ENCODE data around the gene RYR2.

Gene RYR2

DNA sequence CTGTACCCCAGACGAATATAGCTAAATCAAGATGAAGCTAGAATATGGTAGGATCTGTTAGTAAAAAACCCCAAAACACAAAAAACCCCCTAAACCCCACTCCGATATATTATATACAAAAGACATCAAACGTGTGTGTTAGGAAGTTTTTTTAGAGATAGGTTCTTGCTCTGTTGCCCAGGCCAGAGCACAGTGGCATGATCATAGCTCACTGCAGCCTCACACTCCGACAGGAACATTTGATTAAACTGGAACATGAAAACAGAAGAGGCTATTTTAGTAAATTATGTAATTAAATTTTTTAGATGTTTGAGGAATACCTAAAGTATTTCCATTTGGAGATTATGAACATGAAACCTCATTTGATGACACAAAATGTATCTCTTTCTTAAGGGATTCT, 8.2 kb upstream of the RYR2 start:
- Histone ChIP-seq H2AFZ (ENCODE audit: low read depth, low read length) (no peak overlapping the region), H3K9ac (ENCODE audit: low read length) (no peak overlapping the region), H4K20me1 (ENCODE audit: insufficient read depth, low read length) (no peaks in the 10 kb centered on the region), H3K4me3 (ENCODE audit: low read length) (no peak overlapping the region), H3K27me3 (ENCODE audit: low read depth, low read length) (peaks cover 35% of the 10 kb centered on the region), H3K36me3 (replicated peaks; ENCODE audit: low read depth, low read length) (no peaks in the 10 kb centered on the region), H3K79me2 (ENCODE audit: low read length) (no peaks in the 10 kb centered on the region), H3K4me2 (ENCODE audit: low read length) (no peak overlapping the region), H3K27ac (ENCODE audit: low read length) (no peak overlapping the region), H3K4me1 (ENCODE audit: low read length) (peaks cover 12% of the 10 kb centered on the region), H3K9me3 (ENCODE audit: insufficient read depth, low read length) (no peaks in the 10 kb centered on the region)
- TF ChIP-seq, protein P1, sequence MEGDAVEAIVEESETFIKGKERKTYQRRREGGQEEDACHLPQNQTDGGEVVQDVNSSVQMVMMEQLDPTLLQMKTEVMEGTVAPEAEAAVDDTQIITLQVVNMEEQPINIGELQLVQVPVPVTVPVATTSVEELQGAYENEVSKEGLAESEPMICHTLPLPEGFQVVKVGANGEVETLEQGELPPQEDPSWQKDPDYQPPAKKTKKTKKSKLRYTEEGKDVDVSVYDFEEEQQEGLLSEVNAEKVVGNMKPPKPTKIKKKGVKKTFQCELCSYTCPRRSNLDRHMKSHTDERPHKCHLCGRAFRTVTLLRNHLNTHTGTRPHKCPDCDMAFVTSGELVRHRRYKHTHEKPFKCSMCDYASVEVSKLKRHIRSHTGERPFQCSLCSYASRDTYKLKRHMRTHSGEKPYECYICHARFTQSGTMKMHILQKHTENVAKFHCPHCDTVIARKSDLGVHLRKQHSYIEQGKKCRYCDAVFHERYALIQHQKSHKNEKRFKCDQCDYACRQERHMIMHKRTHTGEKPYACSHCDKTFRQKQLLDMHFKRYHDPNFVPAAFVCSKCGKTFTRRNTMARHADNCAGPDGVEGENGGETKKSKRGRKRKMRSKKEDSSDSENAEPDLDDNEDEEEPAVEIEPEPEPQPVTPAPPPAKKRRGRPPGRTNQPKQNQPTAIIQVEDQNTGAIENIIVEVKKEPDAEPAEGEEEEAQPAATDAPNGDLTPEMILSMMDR (IDR thresholded peaks at IDR 0.05; ENCODE audit: low read depth, low read length), result no peak
- no peak for TF ChIP-seq EZH2phosphoT487 (IDR thresholded peaks at IDR 0.05; ENCODE audit: low read depth)

DNA sequence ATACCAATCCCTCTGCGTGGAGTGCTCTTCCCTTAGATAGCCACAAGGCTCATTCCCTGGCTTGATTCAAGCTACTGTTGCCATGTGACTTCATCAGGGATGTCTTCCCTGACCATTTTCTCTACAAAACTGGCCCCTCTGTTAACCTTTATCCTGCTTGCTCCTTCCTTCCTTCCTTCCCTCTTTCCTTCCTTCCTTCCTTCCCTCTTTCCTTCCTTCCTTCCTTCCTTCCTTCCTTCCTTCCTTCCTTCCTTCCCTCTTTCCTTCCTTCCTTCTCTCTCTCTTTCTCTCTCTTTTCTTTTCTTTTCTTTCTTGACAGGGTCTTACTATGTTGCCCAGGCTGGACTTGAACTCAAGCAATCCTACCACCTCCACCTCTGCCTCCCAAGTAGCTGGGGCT, 6.2 kb upstream of the RYR2 start:
- H3K9ac ChIP-seq (ENCODE audit: low read length), result no peak overlapping the region
- H3K4me1 ChIP-seq (ENCODE audit: low read length), result peaks cover 12% of the 10 kb centered on the region
- H3K4me2 ChIP-seq (ENCODE audit: low read length), result no peak overlapping the region

DNA sequence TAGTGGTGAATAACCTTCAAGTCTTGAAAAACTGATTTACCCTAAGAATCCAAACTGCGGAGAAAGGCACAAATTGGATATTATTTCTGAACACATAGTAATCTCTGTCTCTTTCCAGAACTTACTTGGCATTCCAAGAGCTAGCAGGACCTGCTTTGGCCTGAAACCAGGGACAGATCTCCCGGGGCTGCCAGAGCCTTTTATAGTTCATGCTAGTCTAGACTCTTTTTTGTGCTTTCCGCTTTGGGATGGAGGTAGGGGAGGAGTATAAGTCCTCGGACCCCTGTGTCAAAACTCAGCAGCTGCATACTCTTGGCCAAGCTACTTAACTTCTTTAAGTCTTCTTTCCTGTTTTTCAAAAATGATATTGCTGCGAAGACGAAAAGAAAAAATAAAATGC, 3.8 kb upstream of the RYR2 start:
- Histone ChIP-seq H3K27ac (ENCODE audit: low read length) (no peak overlapping the region), H3K27me3 (ENCODE audit: low read depth, low read length) (peaks cover 19% of the 10 kb centered on the region), H3K4me3 (ENCODE audit: low read length) (no peak overlapping the region), H3K9ac (ENCODE audit: low read length) (no peak overlapping the region), H4K20me1 (ENCODE audit: insufficient read depth, low read length) (no peaks in the 10 kb centered on the region), H3K79me2 (ENCODE audit: low read length) (no peaks in the 10 kb centered on the region), H2AFZ (ENCODE audit: low read depth, low read length) (no peak overlapping the region), H3K4me2 (ENCODE audit: low read length) (no peak overlapping the region), H3K9me3 (ENCODE audit: insufficient read depth, low read length) (no peaks in the 10 kb centered on the region), H3K4me1 (ENCODE audit: low read length) (no peaks in the 10 kb centered on the region), H3K36me3 (replicated peaks; ENCODE audit: low read depth, low read length) (no peaks in the 10 kb centered on the region)
- no peak for TF ChIP-seq EZH2phosphoT487 (IDR thresholded peaks at IDR 0.05; ENCODE audit: low read depth)
- TF ChIP-seq, protein P1 (IDR thresholded peaks at IDR 0.05; ENCODE audit: low read depth, low read length), result no peak

More for the DNA sequence above, 6.2 kb upstream of the RYR2 start:
- no peak for TF ChIP-seq EZH2phosphoT487 (IDR thresholded peaks at IDR 0.05; ENCODE audit: low read depth)
- TF ChIP-seq, protein P1 (IDR thresholded peaks at IDR 0.05; ENCODE audit: low read depth, low read length), result no peak
- no peak overlapping the region for H3K4me3 ChIP-seq (ENCODE audit: low read length)
- no peak overlapping the region for H2AFZ ChIP-seq (ENCODE audit: low read depth, low read length)
- H3K27ac ChIP-seq (ENCODE audit: low read length), result no peak overlapping the region
- no peaks in the 10 kb centered on the region for H3K79me2 ChIP-seq (ENCODE audit: low read length)
- H3K27me3 ChIP-seq (ENCODE audit: low read depth, low read length), result peaks cover 39% of the 10 kb centered on the region
- H4K20me1 ChIP-seq (ENCODE audit: insufficient read depth, low read length), result no peaks in the 10 kb centered on the region
- no peaks in the 10 kb centered on the region for H3K36me3 ChIP-seq (replicated peaks; ENCODE audit: low read depth, low read length)
- no peaks in the 10 kb centered on the region for H3K9me3 ChIP-seq (ENCODE audit: insufficient read depth, low read length)

DNA sequence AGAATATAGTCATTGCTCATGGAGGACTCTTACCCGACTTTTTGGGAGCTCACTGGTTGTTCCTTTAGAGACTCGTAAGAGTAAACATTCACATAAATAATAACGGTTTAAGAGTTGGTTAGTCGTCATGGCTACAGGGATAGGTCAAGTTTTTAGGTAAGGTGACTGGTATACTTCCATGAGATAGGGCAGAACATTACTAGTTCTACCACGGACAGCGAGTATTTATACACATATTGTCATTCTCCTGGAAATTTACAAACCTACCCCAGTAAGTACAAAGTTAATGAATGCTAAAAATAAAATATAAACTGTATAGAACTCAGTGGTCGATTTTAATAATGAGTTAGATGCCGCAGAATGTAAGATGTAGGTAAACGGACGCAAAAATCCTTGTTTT, 1.2 kb upstream of the RYR2 start:
- Histone ChIP-seq H3K27me3 (ENCODE audit: low read depth, low read length) (peaks cover 7% of the 10 kb centered on the region; the same call in 1 of the 2 replicates), H3K79me2 (ENCODE audit: low read length) (no peaks in the 10 kb centered on the region), H3K27ac (ENCODE audit: low read length) (no peak overlapping the region), H3K9me3 (ENCODE audit: insufficient read depth, low read length) (no peaks in the 10 kb centered on the region), H3K4me2 (ENCODE audit: low read length) (no peak overlapping the region), H4K20me1 (ENCODE audit: insufficient read depth, low read length) (no peaks in the 10 kb centered on the region), H3K4me3 (ENCODE audit: low read length) (no peak overlapping the region), H3K9ac (ENCODE audit: low read length) (no peak overlapping the region), H3K4me1 (ENCODE audit: low read length) (no peaks in the 10 kb centered on the region), H3K36me3 (replicated peaks; ENCODE audit: low read depth, low read length) (no peaks in the 10 kb centered on the region), H2AFZ (ENCODE audit: low read depth, low read length) (no peak overlapping the region)
- no peak for TF ChIP-seq EZH2phosphoT487 (IDR thresholded peaks at IDR 0.05; ENCODE audit: low read depth)
- TF ChIP-seq, protein P1 (IDR thresholded peaks at IDR 0.05; ENCODE audit: low read depth, low read length), result no peak

Measured in OCI-LY3 (cell line).